GM04504 (cell line): ENCODE data around the gene ZNF654.
A peak's percentile ranks its signal among the peaks of the same experiment; 100 is the strongest.
"Not testable (repeated sequence)": the region's sequence is repeated elsewhere in the genome, so short reads cannot be mapped to it uniquely, and the experiment has no call there.

Experiments
- DNase-seq: peaks from one replicate; pipeline ENCODE4 v3.0.0-alpha.2; 2012; ENCODE audit warnings: low read depth

The ZNF654 gene

DNA sequence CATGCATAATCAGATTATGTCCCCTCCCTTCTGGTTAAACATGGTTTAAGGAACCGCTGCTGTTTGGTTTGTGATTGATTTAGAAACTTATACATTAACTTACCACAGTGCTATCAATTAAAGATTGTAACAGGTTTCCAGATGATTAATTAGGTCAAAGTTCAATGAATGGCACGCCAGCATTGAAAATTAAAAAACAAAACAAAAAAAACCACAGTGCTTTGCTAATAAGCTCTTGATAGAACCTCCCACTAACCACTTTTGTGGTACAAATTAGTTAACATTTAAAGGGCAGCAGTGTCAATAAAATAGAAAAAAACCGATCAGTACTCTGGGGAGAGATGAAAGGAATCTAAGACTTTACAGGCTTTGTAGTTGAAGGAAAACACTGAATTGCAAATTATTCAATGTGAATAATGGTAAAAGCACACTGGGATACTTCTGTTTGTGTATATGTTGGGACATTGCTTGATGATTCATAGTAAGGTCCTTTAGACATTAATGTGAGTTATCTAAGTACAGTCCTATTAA, 83.1 kb downstream of the ZNF654 start:
- no peak for DNase-seq

DNA sequence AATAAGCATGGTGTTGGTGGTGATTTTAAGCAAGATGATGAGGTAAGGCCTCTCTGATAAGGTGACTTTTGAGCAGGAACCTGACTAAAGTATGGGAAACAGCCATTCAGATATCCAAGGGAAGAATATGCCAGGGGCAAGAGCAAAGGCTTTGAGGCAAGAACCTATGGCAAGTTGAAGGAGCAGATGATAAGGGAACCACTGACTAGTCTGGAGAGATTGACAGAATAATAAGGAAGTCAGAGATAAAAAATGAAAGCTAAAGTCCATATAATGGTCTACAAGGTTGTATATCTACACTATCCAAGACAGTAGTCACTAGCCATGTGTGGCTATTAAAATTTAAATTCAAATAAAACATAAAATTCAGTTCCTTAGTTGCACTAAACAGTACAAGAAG, 88.2 kb downstream of the ZNF654 start:
- no peak for DNase-seq

DNA sequence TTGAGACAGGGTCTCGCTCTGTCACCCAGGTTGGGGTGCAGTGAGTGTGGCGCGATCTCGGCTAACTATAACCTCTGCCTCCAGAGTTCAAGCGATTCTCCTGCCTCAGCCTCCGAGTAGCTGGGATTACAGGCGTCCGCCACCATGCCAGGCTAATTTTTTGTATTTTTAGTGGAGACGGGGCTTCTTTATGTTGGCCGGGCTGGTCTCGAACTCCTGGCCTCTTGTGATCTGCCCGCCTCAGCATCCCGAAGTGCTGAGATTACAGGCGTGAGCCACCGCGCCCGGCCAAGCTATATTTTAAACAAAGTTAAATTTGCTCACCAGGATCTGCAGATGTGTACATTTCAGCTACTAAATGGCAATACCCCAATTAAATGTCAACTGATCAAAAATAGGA, 89.6 kb downstream of the ZNF654 start:
- DNase-seq = no peak

DNA sequence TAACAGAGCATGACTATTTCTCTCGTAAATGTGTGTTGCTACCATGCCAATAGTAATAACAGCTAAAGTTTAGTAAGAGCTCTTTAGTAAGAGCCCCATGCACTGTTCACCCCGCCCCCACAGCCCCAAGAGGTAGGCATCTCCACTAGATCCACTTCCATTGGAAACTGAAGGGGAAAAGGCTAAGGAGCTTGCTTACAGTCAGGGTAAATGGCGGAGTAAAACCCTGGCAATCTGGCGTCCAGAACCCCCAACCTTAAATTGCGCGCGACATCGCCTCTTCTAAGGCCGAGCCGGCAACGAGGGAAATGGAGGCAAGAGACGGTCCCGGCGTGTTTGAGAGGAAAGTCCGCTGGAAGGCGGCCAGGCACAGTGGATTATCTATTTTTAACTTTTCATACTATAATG, 90.0 kb downstream of the ZNF654 start:
- no peak for DNase-seq

DNA sequence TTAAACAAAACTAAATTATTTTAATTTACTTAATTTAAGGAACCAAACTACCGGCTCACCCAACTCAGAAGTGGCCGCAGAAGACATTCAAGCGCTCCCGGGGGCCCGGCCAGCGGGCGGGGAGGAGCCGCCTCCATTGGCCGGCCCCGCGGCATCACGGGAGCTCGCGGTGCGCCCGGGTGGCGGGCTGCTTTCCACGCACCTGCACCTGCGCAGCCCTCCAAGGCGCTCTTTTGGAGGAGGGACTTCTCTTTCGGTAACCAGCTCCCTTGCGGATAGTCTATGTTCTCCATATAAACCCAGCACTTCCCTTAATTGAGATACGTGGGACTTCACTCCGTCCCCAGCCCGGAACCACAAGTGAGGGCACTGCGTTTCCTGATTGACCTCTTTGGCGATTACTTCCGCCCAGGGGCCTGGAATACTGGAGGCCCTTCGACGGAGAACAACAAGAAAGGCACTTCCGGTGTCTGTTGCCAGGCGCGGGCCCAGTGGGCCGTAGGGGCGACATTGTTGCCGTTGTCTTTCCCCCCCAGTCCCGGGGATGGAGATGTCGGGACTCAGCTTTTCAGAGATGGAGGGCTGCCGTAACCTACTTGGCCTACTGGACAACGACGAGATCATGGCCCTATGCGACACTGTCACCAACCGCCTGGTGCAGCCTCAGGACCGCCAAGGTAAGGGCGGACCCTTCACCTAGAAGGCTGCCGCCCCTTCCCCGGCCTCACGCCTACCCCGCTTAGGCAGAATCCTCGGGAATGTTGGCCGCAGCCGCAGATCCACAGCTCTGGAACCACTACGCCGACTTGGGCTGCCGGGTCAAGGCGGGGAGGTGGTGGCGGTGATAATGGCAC, 90.7 kb downstream of the ZNF654 start, which contains the start of gene C3orf38:
TSS of gene C3orf38 (plus strand) at position 451 of the 854 bp plus-strand sequence. CDS start at position 545, 94 bp downstream.
- DNase-seq = peak; percentile 82

DNA sequence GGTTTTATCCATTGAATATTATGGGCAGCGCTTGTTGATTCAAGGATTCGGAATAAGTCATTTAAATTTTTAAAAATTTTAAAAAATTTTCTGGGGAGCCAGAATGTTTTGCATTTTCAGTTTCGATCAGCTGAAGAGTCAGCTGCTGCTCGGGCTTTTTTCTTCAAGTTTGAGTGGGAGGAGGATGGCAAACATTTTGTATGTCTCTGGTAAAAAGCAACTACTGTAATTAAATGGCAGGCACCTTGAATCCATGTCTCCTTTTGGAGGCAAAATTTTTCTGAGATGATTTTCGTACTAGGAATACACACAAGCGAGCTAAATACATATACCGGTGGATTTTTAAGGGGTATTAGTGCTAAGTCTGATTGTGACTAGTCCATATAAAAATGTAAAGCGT, 91.3 kb downstream of the ZNF654 start:
- DNase-seq = no peak

DNA sequence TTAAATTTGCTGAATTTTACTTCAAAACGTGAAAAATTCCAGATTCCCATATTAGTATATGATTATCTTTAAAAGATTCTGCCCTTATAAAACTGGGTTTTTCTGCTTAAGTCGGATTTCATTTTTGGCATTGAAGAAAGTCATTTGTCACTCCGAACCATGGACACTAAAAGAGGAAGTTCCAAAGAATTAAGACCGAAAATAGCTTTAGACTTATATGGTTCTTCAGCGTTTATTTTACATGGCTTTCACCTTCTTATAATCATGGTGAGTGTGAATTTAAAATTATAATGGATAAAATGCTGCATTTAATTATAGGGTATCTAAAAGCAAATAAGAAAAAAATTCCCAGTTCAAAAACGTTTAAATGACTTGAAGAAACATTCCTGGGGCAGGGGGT, 91.8 kb downstream of the ZNF654 start:
- DNase-seq = no peak

DNA sequence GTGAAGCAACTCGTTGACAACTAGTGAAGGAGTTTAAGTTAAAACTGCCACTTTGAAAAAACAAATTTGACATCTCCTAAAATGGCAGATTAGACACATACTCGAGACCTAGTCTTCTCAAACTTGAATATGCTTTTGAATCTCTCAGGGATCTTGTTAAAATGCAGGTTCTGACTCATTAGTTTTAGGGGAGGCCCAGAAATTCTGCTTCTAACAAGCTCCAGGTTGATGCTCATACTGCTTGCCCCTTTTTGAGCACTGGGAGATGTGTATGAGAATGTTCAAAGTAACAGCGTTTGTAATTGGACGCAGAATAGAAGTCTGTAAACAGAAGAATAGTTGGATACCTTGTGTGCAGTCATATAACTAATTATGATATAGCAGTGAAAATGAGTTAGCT, 92.3 kb downstream of the ZNF654 start:
- DNase-seq = no peak

DNA sequence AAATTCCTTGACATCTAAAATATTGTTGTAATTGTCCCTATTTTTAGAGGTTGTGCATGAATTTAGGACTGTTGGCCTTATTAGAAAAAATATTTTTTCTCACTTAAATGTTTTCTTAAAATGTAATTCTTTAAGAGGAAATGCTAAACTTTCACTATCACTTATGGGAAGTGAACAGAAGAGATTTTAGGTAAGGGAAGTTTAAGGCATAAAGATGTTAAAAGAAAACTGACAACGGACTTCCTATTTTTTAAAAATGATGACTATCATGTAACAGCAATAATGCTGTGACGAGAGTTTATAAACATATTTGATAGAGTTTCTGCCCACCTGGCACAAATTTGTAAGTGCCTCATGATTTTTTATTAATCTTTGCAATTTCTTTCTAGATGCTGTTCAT, 93.8 kb downstream of the ZNF654 start:
- DNase-seq = no peak

DNA sequence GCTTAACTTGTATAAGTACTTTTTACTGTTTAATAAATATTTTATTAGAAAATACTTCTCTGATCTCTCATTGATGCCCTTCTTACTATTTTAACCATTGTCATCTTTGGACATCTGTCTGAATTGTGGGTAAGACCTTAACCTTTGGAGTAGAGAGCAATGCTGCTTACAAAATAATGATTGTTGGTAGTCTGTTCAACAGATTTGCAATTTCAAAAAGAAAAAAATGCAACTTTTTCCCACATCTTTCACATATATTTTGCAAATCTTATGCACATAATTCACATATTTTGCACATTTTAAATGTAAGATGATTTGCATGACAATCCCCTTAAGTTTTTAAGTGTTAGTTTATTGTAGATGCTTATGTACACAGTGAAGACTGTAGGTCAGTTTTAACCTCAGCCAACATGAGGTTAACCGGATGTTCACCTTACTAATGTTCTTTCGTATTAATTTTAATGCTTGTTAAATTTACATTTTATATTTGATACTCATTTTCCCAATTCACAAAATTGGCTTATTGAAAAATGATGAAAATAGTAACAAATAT, 107.4 kb downstream of the ZNF654 start:
- DNase-seq = no peak

DNA sequence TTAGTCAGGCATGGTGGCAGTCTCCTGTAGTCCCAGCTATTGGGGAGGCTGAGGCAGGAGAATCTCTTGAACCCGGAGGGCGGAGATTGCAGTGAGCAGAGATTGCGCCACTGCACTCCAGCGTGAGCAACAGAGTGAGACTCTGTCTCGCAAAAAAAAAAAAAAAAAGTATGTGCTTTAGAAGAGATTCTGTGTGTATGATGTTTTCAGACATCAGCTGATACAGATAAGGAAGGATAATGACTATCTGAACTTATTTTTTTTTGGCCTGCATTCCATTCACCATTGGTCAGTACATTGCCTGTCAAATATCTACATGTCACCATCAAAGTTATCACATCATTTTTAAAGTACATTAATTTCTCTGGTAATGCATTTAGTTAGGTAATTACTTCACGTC, 108.1 kb downstream of the ZNF654 start:
- DNase-seq = no peak

DNA sequence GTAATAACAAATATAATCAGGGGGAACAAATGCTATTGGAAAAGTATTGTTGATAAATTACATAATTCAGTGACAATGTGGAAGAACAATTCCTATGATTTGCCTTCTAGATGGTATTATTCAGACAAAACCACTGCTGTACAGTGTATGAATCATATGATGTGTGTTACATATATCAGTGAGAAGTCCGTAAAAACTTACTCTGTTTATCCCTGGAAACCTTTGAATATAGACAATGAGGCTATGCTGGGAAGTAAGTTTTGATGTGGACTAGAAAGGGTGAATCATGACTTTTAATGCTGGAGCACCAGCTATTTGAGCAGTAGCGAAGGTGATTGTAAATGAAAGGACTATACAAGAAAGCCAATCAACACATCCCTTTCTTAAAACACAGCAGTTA, 108.6 kb downstream of the ZNF654 start:
- DNase-seq = no peak

DNA sequence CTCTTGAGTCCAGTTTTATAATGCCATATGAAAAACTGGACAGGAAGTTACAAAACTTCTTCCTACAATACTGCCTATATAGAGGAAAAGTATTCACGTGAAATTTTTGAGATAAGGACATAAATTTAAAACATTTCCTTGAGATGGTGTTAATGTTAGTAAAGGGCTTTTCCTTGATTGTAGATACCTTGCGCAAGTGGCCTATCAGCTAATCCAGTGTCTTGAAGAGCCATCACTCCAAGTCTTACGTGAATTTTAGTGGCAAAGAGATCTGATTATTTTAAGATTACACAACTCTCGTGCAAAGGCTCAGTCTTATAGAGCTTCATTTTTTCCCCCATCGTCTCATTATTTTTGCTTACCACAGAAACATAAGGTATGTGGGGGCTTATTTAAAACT, 109.1 kb downstream of the ZNF654 start:
- DNase-seq = no peak

DNA sequence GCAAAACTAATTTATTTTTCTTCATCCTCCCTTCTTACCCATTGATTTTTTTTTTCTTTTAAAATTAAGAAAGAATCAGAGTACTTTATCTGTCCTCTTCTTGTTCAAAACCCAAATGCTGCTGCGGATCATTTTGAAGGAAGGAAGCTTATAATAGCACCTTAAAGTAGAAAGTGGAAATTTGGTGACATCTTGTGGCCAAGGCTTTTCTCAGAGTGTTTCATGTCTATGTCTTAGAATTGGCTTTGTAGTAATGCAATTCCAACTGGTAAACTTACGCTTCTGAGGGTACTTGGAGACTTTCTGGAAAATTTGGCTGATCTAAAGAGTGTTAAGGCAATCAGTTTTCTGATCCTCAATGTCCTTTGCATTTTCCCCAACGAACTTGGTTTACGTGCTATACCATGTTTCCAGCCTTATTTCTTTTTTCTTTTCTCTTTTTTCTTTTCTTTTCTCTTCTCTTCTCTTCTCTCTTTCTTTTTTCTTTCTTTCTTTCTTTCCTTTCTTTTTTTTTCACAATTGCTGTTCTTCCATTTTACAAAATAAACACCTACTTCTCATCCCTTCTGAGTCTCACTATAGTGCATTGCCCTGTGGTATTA, 121.4 kb downstream of the ZNF654 start:
- DNase-seq = peak; percentile 6

DNA sequence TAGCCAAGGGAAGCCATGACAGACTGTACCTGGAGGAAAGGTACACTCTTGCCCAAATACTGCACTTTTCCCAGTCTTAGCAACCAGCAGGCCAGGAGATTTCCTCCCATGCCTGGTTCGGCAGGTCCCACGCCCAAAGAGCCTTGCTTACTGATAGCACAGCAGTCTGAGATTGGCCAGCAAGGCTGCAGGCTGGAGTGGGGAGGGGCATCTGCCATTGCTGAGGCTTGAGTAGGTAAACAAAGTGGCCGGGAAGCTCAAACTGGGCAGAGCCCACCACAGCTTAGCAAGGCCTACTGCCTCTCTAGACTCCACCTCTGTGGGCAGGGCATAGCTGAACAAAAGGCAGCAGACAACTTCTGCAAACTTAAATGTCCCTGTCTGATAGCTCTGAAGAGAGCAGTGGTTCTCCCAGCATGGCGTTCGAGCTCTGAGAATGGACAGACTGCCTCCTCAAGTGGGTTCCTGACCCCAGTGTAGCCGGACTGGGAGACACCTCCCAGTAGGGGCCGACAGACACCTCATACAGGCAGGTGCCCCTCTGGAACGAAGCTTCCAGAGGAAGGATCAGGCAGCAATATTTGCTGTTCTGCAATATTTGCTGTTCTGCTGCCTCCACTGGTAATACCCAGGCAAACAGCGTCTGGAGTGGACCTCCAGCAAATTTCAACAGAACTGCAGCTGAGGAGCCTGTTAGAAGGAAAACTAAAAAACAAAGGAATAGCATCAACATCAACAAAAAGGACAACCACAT, 123.3 kb downstream of the ZNF654 start:
- DNase-seq = not testable (repeated sequence)

DNA sequence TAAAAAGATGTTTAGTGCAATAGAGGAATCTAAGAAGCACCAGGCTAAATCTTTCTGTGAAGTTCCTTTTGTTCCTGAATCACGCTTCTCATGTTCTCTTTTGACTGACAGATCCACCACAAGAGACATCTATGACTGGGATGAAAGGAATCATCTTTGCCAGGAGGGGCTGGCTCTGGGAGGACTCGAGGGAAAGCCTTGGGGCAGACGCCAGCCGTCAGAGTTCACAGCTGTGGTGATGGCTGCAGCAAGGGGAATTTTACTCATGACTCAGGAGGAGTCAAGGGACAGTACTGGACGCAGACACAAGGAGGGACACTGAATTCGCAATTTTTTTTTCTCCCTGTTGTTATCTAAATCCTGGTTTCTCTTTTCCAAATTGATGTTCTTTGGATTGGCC, 129.4 kb downstream of the ZNF654 start:
- no peak for DNase-seq

DNA sequence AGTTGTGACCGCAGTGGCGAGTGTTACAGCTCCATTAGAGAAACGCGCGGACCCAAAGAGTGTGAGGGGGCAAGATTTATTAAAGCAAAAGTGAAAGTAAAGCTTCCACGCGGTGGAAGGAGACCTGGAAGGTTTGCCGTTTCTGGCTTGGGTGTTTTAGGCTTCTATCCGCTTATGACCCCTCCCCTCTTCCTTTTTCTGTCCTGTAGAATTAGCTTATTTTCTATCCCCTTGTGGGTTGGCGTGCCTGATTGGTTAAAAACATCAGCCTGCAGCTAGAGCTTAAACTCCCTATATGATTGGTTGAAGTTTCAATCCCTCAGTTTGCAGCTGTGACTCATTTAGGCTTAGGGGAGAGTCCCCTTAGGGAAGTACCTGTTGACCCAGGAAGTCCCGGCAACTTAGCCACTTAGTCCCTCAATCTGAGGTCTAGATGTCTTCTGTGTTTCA, 130.3 kb downstream of the ZNF654 start:
- no peak for DNase-seq

DNA sequence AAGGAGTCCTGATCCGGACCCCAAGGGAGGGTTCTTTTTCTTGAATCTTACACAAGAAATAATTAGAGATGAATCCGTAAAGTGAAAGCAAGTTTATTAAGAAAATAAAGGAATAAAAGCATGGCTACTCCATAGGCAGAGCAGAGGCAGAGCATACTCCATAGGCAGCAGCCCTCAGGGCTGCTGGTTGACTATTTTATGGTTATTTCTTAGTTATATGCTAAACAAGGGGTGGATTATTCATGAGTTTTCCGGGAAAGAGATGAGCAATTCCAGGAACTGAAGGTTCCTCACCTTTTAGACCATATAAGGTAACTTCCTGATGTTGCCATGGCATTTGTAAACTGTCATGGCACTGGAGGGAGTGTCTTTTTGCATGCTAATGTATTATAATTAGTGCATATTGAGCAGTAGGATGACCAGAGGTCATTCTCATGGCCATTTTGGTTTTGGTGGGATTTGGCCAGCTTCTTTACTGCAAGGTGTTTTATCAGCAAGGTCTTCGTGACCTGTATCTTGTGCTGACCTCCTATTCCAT, 132.9 kb downstream of the ZNF654 start:
- no peak for DNase-seq

DNA sequence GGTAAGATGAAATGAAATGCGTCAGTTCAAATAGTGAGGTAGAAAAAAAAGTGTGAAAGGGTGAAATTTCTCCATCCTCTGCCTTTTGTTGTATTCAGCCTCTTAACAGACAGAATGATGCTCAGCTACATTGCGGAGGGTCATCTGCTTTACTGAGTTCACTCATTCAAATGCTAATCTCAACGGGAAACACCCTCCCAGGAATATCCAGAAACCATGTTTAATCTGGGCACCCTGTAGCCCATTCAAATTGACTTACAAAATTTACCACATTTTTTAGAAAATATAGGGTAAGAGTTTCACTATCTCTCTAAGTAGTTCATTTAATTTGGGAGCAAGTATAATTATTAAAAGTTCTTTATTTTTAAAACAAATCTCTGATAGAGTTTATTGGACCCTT, 133.6 kb downstream of the ZNF654 start:
- no peak for DNase-seq
